ENCODE data around the gene FBN2. TPM values are rescaled to one million over a fixed set of nuclear protein-coding genes. Genes with fewer than 3 reads are reported as not detected.

The FBN2 gene
- total and polyA plus RNA-seq, 9 of the 15 experiments (the other 6 are each of a cell fraction or from before 2014, with no cell fraction given): 0.01 to 0.09 TPM; not detected in 7

- no peak for TF ChIP-seq ERF (CRISPR knock-in tag; IDR thresholded peaks at IDR 0.05)
- TF ChIP-seq CXXC5 (CRISPR knock-in tag; IDR thresholded peaks at IDR 0.05): no peak
- TF ChIP-seq PHTF2 (CRISPR knock-in tag; IDR thresholded peaks at IDR 0.05): no peak
These were observed 233.3 kb downstream of the FBN2 start (continued) for GRCh38 chr5:128304791-128305190.

- POLR2A ChIA-PET: no interaction called here
- Histone ChIP-seq H3K27me3 (ENCODE audit: control insufficient read depth in 2 of 2, insufficient read depth in 2 of 2, low read length in 2 of 2) (no peaks in the 10 kb centered on the region), H3K9me1 (ENCODE audit: control insufficient read depth, insufficient read depth, low read length) (no peaks in the 10 kb centered on the region), H3K79me2 (ENCODE audit: control insufficient read depth, insufficient read depth, low read length) (no peaks in the 10 kb centered on the region), H3K27ac (ENCODE audit: extremely low read depth, low read depth, low read length) (no peak overlapping the region), H4K20me1 (replicated peaks; ENCODE audit: control insufficient read depth, insufficient read depth, low read length) (no peaks in the 10 kb centered on the region), H3K4me3 (no peak overlapping the region), H2AFZ (ENCODE audit: low read depth, low read length) (no peak overlapping the region), H3K4me2 (ENCODE audit: insufficient read depth, low read length) (no peak overlapping the region), H3K9ac (ENCODE audit: insufficient read depth in 1 of 2, low read depth in 2 of 2, low read length in 2 of 2) (no peak overlapping the region), H3K36me3 (ENCODE audit: control insufficient read depth, insufficient read depth, low read length) (no peaks in the 10 kb centered on the region), H3K4me1 (replicated peaks in 1 of 2; ENCODE audit: control insufficient read depth in 2 of 2, insufficient read depth in 2 of 2, low read length in 2 of 2) (no peaks in the 10 kb centered on the region), H3K9me3 (replicated peaks; ENCODE audit: control insufficient read depth, insufficient read depth, low read depth, low read length) (no peaks in the 10 kb centered on the region)
- TF ChIP-seq FOXM1 (IDR thresholded peaks at IDR 0.05; ENCODE audit: low read depth) (no peak), FOXM1 (CRISPR knock-in tag; IDR thresholded peaks at IDR 0.05; ENCODE audit: low read depth) (no peak), ZNF830 (CRISPR knock-in tag; IDR thresholded peaks at IDR 0.05) (no peak), SMAD3 (CRISPR knock-in tag; conservative IDR thresholded peaks at IDR 0.05) (no peak), L3MBTL2 (IDR thresholded peaks at IDR 0.05) (no peak), SREBF1 (IDR thresholded peaks at IDR 0.05; ENCODE audit: borderline replicate concordance, low read depth, low read length) (no peak), MTA3 (IDR thresholded peaks at IDR 0.05; ENCODE audit: borderline replicate concordance) (no peak), ZNF347 (CRISPR knock-in tag; IDR thresholded peaks at IDR 0.05; ENCODE audit: low read depth) (no peak), MAX (CRISPR knock-in tag; IDR thresholded peaks at IDR 0.05) (no peak), CBX3 (IDR thresholded peaks at IDR 0.05; ENCODE audit: borderline replicate concordance in 1 of 2, low read length in 2 of 2) (no peak), NELFE (IDR thresholded peaks at IDR 0.05; ENCODE audit: insufficient read depth, insufficient read length) (no peak), MEF2A (IDR thresholded peaks at IDR 0.05; ENCODE audit: control insufficient read depth, low read depth, low read length) (no peak), ZNF639 (CRISPR knock-in tag; conservative IDR thresholded peaks at IDR 0.05 in 1 of 2, IDR thresholded peaks at IDR 0.05 in 1 of 2) (no peak), ZNF146 (CRISPR knock-in tag; IDR thresholded peaks at IDR 0.05; ENCODE audit: unreplicated experiment) (no peak), POLR2G (IDR thresholded peaks at IDR 0.05; ENCODE audit: low read depth, low read length) (no peak)
- no TSS peak for BruUV-seq (replicated peaks)
- CTCF ChIA-PET (ENCODE audit: low intra/inter-chr PET ratio): no interaction called here
- FAIRE-seq (no peak), DNase-seq (ENCODE audit: extremely low read depth in 1 of 4, low spot score in 3 of 4) (no peak), ATAC-seq (no peak)
- in situ Hi-C loops (cut with MboI): no loop called here
- intact Hi-C loops (cut with micrococcal nuclease): no loop called here
These were observed 234.0 kb downstream of the FBN2 start for GRCh38 chr5:128304088-128304487.
